H1 (cell line): Measurements from ENCODE around the gene UNC13C.

Source experiments
- CREB1 ChIP-seq: IDR thresholded peaks from 2 replicates; pipeline ENCODE4 v1.6.1; 2012; ENCODE audit warnings: inconsistent platforms
- CTBP2 ChIP-seq: IDR thresholded peaks from 2 replicates; pipeline ENCODE4 v1.7.0; 2011; ENCODE audit warnings: borderline replicate concordance, mild to moderate bottlenecking, moderate library complexity, mixed read lengths, low read length; ENCODE audit not compliant: insufficient read depth, insufficient read length
- CTCF ChIP-seq, 3 experiments: IDR thresholded peaks; 1 replicate in 2 of 3; 2 replicates in 1 of 3; pipeline versions ENCODE4 v1.5.1 to v1.6.1; 2011; ENCODE audit warnings: low read length in 3 of 3, mild to moderate bottlenecking in 3 of 3, inconsistent platforms in 2 of 3, low read depth in 1 of 3, moderate library complexity in 1 of 3; ENCODE audit not compliant: insufficient read depth in 1 of 3; ENCODE audit errors: control extremely low read depth in 1 of 3
- EZH2 ChIP-seq: fragments of 200-600 bp; sonication (generic); IDR thresholded peaks from 2 replicates; pipeline ENCODE4 v1.7.1; 2012; ENCODE audit warnings: low read depth, mild to moderate bottlenecking, moderate library complexity, low read length, inconsistent platforms; ENCODE audit not compliant: severe bottlenecking
- HDAC2 ChIP-seq, 2 experiments: fragments of 300-600 bp in 1 of 2; sonication (generic) in 1 of 2; IDR thresholded peaks; 2 replicates each; pipeline ENCODE4 v1.6.1; 2011 to 2012; ENCODE audit warnings: low read depth in 2 of 2, low read length in 2 of 2, mild to moderate bottlenecking in 2 of 2, moderate library complexity in 2 of 2, borderline replicate concordance in 1 of 2, inconsistent platforms in 1 of 2
- TBP ChIP-seq: IDR thresholded peaks from 2 replicates; pipeline ENCODE4 v1.6.1; 2011; ENCODE audit warnings: low read depth, low read length, improper control_type of control experiment
- ZNF274 ChIP-seq: IDR thresholded peaks from 2 replicates; pipeline ENCODE4 v1.7.0; 2012; ENCODE audit warnings: low read length, borderline replicate concordance; ENCODE audit errors: extremely low read depth
- TF ChIP-seq, protein P1 (sequence below): IDR thresholded peaks from 2 replicates; pipeline ENCODE4 v1.6.1; 2011; ENCODE audit warnings: low read depth, mild to moderate bottlenecking, low read length; ENCODE audit not compliant: insufficient read depth

DNA sequence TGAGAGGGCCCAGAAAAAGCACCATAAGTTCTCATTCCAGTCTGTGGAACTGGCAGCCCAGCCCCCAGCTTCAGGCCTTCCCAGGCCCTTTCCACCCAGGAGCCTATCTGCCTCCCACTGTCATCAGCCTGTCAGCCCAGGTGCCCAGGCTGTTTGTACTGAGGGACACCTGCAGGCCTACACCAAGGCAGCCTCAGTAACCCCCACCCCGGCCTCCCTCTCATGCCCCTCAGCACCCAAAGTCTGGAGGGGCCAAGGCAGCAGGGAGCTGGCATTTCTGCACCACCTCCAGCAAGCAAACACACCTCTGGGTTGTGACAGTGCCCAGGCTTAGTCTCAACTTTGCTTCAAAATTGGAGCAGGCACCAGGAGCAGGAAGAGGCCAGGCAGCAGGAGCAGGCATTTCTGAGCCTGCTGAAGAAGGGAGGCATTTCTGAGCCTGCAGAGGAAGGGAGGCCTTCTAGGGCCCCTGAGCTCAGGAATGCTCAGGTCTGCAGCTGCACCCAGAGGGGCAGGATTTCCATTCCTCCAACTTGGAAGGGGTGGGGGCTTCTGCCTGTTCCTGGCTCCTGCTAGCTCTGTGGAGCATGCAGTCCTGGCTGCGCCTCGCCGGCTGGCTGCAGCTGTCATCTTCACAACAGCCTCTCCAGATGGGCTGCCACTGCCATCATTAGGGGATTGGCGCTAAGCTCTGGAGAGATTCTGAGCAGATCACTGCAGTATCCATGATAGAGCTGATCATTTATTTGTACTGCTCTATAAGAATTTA, 396.1 kb downstream of the UNC13C start:
- no peak for TF ChIP-seq CTBP2
- TF ChIP-seq CTCF (IDR thresholded peaks at IDR 0.05; ENCODE audit: control extremely low read depth in 1 of 3, insufficient read depth in 1 of 3, low read depth in 1 of 3, low read length in 3 of 3), result no peak
- no peak for TF ChIP-seq CREB1
- no peak for TF ChIP-seq EZH2
- TF ChIP-seq TBP, result no peak
- no peak for TF ChIP-seq ZNF274
- TF ChIP-seq HDAC2 (IDR thresholded peaks at IDR 0.05; ENCODE audit: borderline replicate concordance in 1 of 2, low read depth in 2 of 2, low read length in 2 of 2), result no peak
- TF ChIP-seq, protein P1, sequence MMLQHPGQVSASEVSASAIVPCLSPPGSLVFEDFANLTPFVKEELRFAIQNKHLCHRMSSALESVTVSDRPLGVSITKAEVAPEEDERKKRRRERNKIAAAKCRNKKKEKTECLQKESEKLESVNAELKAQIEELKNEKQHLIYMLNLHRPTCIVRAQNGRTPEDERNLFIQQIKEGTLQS, result no peak
